OCI-LY1 (cell line): ENCODE measurements around the gene CHCHD6.

Source experiments
- EZH2 ChIP-seq: fragments of 200-600 bp; sonication (generic), shearing (Covaris generic); IDR thresholded peaks from 2 replicates; pipeline ENCODE4 v1.8.0; 2017; ENCODE audit warnings: borderline replicate concordance, mixed run types, mild to moderate bottlenecking, antibody characterized with exemption, low read length, moderate library complexity, mixed read lengths
- TF ChIP-seq, protein P1 (sequence below): fragments of 200-600 bp; sonication (generic), shearing (Covaris generic); IDR thresholded peaks from 2 replicates; pipeline ENCODE4 v1.5.1; 2017; ENCODE audit warnings: mild to moderate bottlenecking, antibody characterized with exemption, low read length, moderate library complexity, mixed read lengths

GRCh38 chr3:127004641-127005397 lies 300.8 kb downstream of the CHCHD6 start:
- TF ChIP-seq, protein P1, sequence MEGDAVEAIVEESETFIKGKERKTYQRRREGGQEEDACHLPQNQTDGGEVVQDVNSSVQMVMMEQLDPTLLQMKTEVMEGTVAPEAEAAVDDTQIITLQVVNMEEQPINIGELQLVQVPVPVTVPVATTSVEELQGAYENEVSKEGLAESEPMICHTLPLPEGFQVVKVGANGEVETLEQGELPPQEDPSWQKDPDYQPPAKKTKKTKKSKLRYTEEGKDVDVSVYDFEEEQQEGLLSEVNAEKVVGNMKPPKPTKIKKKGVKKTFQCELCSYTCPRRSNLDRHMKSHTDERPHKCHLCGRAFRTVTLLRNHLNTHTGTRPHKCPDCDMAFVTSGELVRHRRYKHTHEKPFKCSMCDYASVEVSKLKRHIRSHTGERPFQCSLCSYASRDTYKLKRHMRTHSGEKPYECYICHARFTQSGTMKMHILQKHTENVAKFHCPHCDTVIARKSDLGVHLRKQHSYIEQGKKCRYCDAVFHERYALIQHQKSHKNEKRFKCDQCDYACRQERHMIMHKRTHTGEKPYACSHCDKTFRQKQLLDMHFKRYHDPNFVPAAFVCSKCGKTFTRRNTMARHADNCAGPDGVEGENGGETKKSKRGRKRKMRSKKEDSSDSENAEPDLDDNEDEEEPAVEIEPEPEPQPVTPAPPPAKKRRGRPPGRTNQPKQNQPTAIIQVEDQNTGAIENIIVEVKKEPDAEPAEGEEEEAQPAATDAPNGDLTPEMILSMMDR: no peak
- no peak for TF ChIP-seq EZH2
